Adrenal gland (tissue), 12 donors: ENCODE measurements around the gene SNCB. TPM values are rescaled to one million over a fixed set of nuclear protein-coding genes. Genes with fewer than 3 reads are reported as not detected.

Experiments
- DNase-seq, 7 donors: peaks; one replicate each; pipeline ENCODE4 v3.0.0-alpha.2; 2019 to 2020
- H3K27ac ChIP-seq, 5 donors: fragments of 200-600 bp; sonication (generic) in 4 of 5; 1 replicate in 3 of 5; 2 replicates in 2 of 5; pipeline versions ENCODE4 v1.5.1 to v1.8.0; 2016 to 2020; ENCODE audit warnings: mild to moderate bottlenecking in 1 of 5
- H3K27me3 ChIP-seq: fragments of 200-600 bp; 2 replicates; pipeline ENCODE4 v1.8.0; 2021
- H3K36me3 ChIP-seq, 2 donors: fragments of 200-600 bp; replicated peaks in 1 of 2; 1 replicate in 1 of 2; 2 replicates in 1 of 2; pipeline versions ENCODE4 v1.5.1 to v1.8.0; 2018 to 2022
- H3K4me1 ChIP-seq, 2 donors: fragments of 200-600 bp; replicated peaks in 1 of 2; 1 replicate in 1 of 2; 2 replicates in 1 of 2; pipeline versions ENCODE4 v1.5.1 to v1.8.0; 2018 to 2021
- H3K4me3 ChIP-seq, 4 donors: fragments of 200-600 bp; sonication (generic) in 3 of 4; one replicate each; pipeline ENCODE4 v1.5.1; 2016 to 2018
- H3K9me3 ChIP-seq, 3 donors: fragments of 200-600 bp; sonication (generic) in 1 of 3; replicated peaks in 1 of 3; 1 replicate in 2 of 3; 2 replicates in 1 of 3; pipeline versions ENCODE4 v1.5.1 to v1.8.0; 2016 to 2021
- CTCF ChIP-seq, 6 experiments: fragments of 450-650 bp in 4 of 6; fragments of 200-600 bp in 2 of 6; sonication (generic) in 1 of 6; IDR thresholded peaks; 1 replicate in 5 of 6; 2 replicates in 1 of 6; pipeline versions ENCODE4 v1.5.1 to v1.8.0; 2016 to 2021; ENCODE audit warnings: antibody characterized with exemption in 6 of 6, mild to moderate bottlenecking in 2 of 6, moderate library complexity in 1 of 6
- POLR2A ChIP-seq, 2 donors: fragments of 450-650 bp; IDR thresholded peaks; one replicate each; pipeline ENCODE4 v1.6.1; 2017; ENCODE audit warnings: antibody characterized with exemption in 2 of 2, mild to moderate bottlenecking in 2 of 2, moderate library complexity in 1 of 2
- WGBS, 4 donors: extraction: QIAGEN DNeasy Blood & Tissue Kit in 2 of 4; methylation state at CpG; one replicate each; pipeline versions ENCODE4 v1.1.5 to v1.1.7; 2013 to 2017; 5-methylcytosine and 5-hydroxymethylcytosine counted together
- intact Hi-C, 2 donors: fragments of 100-400 bp; cut with DNase I; formaldehyde crosslinking; loops; one replicate each; pipeline versions ENCODE4 v1.14.1 to v1.15.0; 2022 to 2023
- polyA plus RNA-seq, 3 donors: library from polyadenylated mRNA; stranded (reverse); fragments of 200-250 nt in 2 of 3; fragments of 350-450 nt in 1 of 3; fragmentation: Illumina TruSeq in 1 of 3; extraction: RNeasy Lipid Tissue Mini Kit (QIAGEN cat#74804) in 1 of 3; gene quantifications; one replicate each; pipeline ENCODE4 v1.2.3, GENCODE V29; 2013 to 2014
- total RNA-seq, 9 donors: library from RNA; depleted of rRNA in 4 of 9; stranded (reverse); fragments of >200 nt in 4 of 9; fragments of 120-200 nt in 1 of 9; fragmentation: NEBNext Ultra II Directional in 1 of 9; extraction: Animal tissue kit (Norgen Biotek cat#: 25700) in 1 of 9; gene quantifications; one replicate each; pipeline versions ENCODE4 v1.1.0 to v1.2.4, GENCODE V29; 2013 to 2023
- donor health status: healthy with polysubstance abuse.
- donor health status: Bipolar disorder and iron deficiency.
- donor health status: DM: yes; HTN: yes; CAD: no.
- donor health status: DM: no; HTN: no; CAD: no.
- donor health status: DM: no; HTN: no; CAD: no.
- donor health status: DM: yes; HTN: yes; CAD: no.

The SNCB gene
- total and polyA plus RNA-seq, 12 donors, result 0.19 to 8.6 (median 1.5) TPM; not detected in 4

GRCh38 chr5:176673651-176674583, 43.6 kb upstream of the SNCB start:
- Histone ChIP-seq H3K9me3 (no peaks in the 10 kb centered on the region), H3K27me3 (peaks cover 7% of the 10 kb centered on the region), H3K27ac (no peak overlapping the region), H3K4me3 (no peak overlapping the region), H3K4me1 (no peaks in the 10 kb centered on the region), H3K36me3 (no peaks in the 10 kb centered on the region)
- intact Hi-C loops, result no loop called here
- DNase-seq, result no peak
- no peak for TF ChIP-seq POLR2A (IDR thresholded peaks at IDR 0.05)
- TF ChIP-seq CTCF (IDR thresholded peaks at IDR 0.05), result no peak
- 82 to 90% (median 86%) methylated on average over 13 to 18 of the region's 18 CpGs for WGBS, 4 donors

- H3K9me3 ChIP-seq, result no peaks in the 10 kb centered on the region
- intact Hi-C loops, result no loop called here
- DNase-seq, result no peak
- no peak overlapping the region for H3K4me3 ChIP-seq
- TF ChIP-seq POLR2A (IDR thresholded peaks at IDR 0.05), result no peak
- no peak for TF ChIP-seq CTCF (IDR thresholded peaks at IDR 0.05)
- WGBS, 4 donors, result 46 to 57% (median 53%) methylated on average over 13 to 18 of the region's 18 CpGs
- H3K27ac ChIP-seq, result no peak overlapping the region
- H3K4me1 ChIP-seq, result no peaks in the 10 kb centered on the region
- H3K36me3 ChIP-seq, result no peaks in the 10 kb centered on the region
- H3K27me3 ChIP-seq, result peaks cover 7% of the 10 kb centered on the region
Measured at GRCh38 chr5:176671890-176672747, 41.8 kb upstream of the SNCB start.

- no peak overlapping the region for H3K4me3 ChIP-seq
- intact Hi-C loops, result no loop called here
- H3K36me3 ChIP-seq, result no peaks in the 10 kb centered on the region
- no peaks in the 10 kb centered on the region for H3K4me1 ChIP-seq
- WGBS, 4 donors, result 72 to 84% (median 74%) methylated on average over 4 of the region's 4 CpGs
- TF ChIP-seq POLR2A (IDR thresholded peaks at IDR 0.05) (no peak), CTCF (IDR thresholded peaks at IDR 0.05) (no peak)
- H3K27ac ChIP-seq, result no peak overlapping the region
- DNase-seq, result no peak
- no peaks in the 10 kb centered on the region for H3K9me3 ChIP-seq
- H3K27me3 ChIP-seq, result peaks cover 7% of the 10 kb centered on the region
Measured at GRCh38 chr5:176671399-176671798, 41.1 kb upstream of the SNCB start.

GRCh38 chr5:176670449-176670848, 40.1 kb upstream of the SNCB start:
- DNase-seq, result no peak
- no peaks in the 10 kb centered on the region for H3K36me3 ChIP-seq
- H3K27ac ChIP-seq, result no peak overlapping the region
- H3K9me3 ChIP-seq, result no peaks in the 10 kb centered on the region
- 76 to 84% (median 82%) methylated on average over 5 to 8 of the region's 8 CpGs for WGBS, 4 donors
- H3K27me3 ChIP-seq, result peaks cover 7% of the 10 kb centered on the region
- H3K4me3 ChIP-seq, result no peak overlapping the region
- TF ChIP-seq POLR2A (IDR thresholded peaks at IDR 0.05) (no peak), CTCF (IDR thresholded peaks at IDR 0.05) (no peak)
- no peaks in the 10 kb centered on the region for H3K4me1 ChIP-seq
- intact Hi-C loops, result no loop called here
